Measurements from ENCODE around the gene ZFP69. TPM values are rescaled to one million over a fixed set of nuclear protein-coding genes. Genes with fewer than 3 reads are reported as not detected.
"Not testable (repeated sequence)": the region's sequence is repeated elsewhere in the genome, so short reads cannot be mapped to it uniquely, and the experiment has no call there.

The ZFP69 gene
- polyA plus RNA-seq, 1 experiment: 1.4 TPM

DNA sequence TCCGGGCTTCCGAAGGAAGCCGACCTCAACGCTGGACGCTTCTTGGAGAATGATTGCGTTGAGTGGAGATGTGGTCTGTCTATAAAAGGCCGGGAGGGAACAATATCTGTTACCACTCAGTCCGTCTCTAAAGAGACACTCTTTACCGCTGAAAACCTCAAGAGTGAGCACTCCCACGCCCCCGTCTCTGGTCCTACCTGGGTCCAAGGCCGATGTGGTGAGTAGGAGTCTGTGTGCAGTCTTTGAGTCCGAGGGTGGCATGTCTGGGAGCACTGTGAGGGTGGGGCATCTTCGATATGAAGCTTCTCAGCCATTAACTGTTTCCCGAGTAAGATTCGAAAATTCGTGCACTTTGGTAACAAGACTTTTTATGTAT lies 576 bp downstream of the ZFP69 start:
- no peak for TF ChIP-seq CTCF (IDR thresholded peaks at IDR 0.05; ENCODE audit: insufficient read depth, low read depth, low read length)
- no peaks in the 10 kb centered on the region; the same call in 1 of the 2 replicates for H3K36me3 ChIP-seq (ENCODE audit: control insufficient read depth, insufficient read depth, low read length)
- H3K27me3 ChIP-seq (ENCODE audit: control insufficient read depth, insufficient read depth, low read length): no peaks in the 10 kb centered on the region
- ChIA-PET POLR2A (no interaction called here), CTCF (interaction anchor here (0.6 kb wide), 1 partner anchor 26 kb away, joined by 3 read pairs; no protein-coding TSS in a partner anchor)
- no peak for DNase-seq (ENCODE audit: low read depth)
- H3K4me3 ChIP-seq (ENCODE audit: low read depth, low read length): peak overlapping the region; percentile 66

DNA sequence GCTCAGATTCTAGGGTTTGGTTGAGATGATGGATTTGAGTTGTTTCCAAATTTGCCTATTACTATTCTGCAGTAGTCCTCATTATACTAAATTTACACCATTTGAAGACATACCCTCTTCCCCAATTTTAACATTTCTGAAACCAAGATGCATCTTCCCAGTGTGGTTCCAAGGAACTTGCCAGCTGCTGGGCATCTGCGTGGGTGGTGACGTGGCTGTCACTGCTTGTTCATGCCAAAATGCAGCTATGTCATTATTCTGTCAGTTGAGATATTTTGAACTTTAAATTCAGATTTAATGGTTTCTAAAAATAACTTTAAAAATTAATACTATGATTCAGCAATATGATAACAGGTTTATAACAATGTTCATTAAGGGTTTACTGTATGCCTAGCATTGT lies 1.2 kb downstream of the ZFP69 start:
- no peak for DNase-seq (ENCODE audit: low read depth)
- POLR2A ChIA-PET: no interaction called here

GRCh38 chr1:40479156-40479555 lies 2.1 kb downstream of the ZFP69 start:
- Histone ChIP-seq H3K36me3 (ENCODE audit: control insufficient read depth, insufficient read depth, low read length) (no peaks in the 10 kb centered on the region; the same call in 1 of the 2 replicates), H3K27me3 (ENCODE audit: control insufficient read depth, insufficient read depth, low read length) (no peaks in the 10 kb centered on the region), H3K4me3 (ENCODE audit: low read depth, low read length) (no peak overlapping the region)
- TF ChIP-seq CTCF (IDR thresholded peaks at IDR 0.05; ENCODE audit: insufficient read depth, low read depth, low read length): no peak
- CTCF ChIA-PET: no interaction called here
- DNase-seq (ENCODE audit: low read depth): no peak
- POLR2A ChIA-PET: no interaction called here

More for the DNA sequence above, 1.2 kb downstream of the ZFP69 start:
- no peaks in the 10 kb centered on the region; the same call in 1 of the 2 replicates for H3K36me3 ChIP-seq (ENCODE audit: control insufficient read depth, insufficient read depth, low read length)
- TF ChIP-seq CTCF (IDR thresholded peaks at IDR 0.05; ENCODE audit: insufficient read depth, low read depth, low read length): no peak
- H3K27me3 ChIP-seq (ENCODE audit: control insufficient read depth, insufficient read depth, low read length): no peaks in the 10 kb centered on the region
- peak overlapping the region; percentile 66; the same call in 1 of the 2 replicates for H3K4me3 ChIP-seq (ENCODE audit: low read depth, low read length)
- CTCF ChIA-PET: interaction anchor here (0.6 kb wide), 1 partner anchor 27 kb away, joined by 3 read pairs; no protein-coding TSS in a partner anchor

DNA sequence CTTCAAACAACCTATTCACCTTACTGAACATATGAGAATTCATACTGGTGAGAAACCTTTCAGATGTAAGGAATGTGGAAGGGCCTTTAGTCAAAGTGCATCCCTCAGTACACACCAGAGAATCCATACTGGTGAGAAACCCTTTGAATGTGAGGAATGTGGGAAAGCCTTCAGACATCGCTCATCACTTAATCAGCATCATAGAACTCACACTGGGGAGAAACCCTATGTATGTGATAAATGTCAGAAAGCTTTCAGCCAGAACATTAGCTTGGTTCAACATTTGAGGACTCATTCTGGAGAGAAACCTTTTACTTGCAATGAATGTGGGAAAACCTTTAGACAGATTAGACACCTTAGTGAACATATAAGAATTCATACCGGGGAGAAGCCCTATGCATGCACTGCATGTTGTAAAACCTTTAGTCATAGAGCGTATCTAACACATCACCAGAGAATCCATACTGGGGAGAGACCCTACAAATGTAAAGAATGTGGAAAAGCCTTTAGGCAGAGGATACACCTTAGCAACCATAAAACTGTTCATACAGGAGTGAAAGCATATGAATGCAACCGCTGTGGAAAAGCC lies 18.3 kb downstream of the ZFP69 start:
- Histone ChIP-seq H3K36me3 (ENCODE audit: control insufficient read depth, insufficient read depth, low read length) (no peaks in the 10 kb centered on the region), H3K27me3 (ENCODE audit: control insufficient read depth, insufficient read depth, low read length) (no peaks in the 10 kb centered on the region), H3K4me3 (ENCODE audit: low read depth, low read length) (no peak overlapping the region)
- TF ChIP-seq CTCF (IDR thresholded peaks at IDR 0.05; ENCODE audit: insufficient read depth, low read depth, low read length): no peak
- POLR2A ChIA-PET: no interaction called here
- CTCF ChIA-PET: no interaction called here
- no peak for DNase-seq (ENCODE audit: low read depth)

- DNase-seq (ENCODE audit: low read depth); POLR2A ChIA-PET; H3K27me3 ChIP-seq (ENCODE audit: control insufficient read depth, insufficient read depth, low read length); H3K36me3 ChIP-seq (ENCODE audit: control insufficient read depth, insufficient read depth, low read length); H3K4me3 ChIP-seq (ENCODE audit: low read depth, low read length): not testable (repeated sequence)
- CTCF ChIA-PET: interaction anchor here (0.7 kb wide), 1 partner anchor 456 kb away, joined by 6 read pairs; no protein-coding TSS in a partner anchor
Measured at GRCh38 chr1:40502651-40503050, 25.6 kb downstream of the ZFP69 start.

GRCh38 chr1:40507973-40508372 lies 30.9 kb downstream of the ZFP69 start:
- no peak for DNase-seq (ENCODE audit: low read depth)
- ChIA-PET POLR2A (no interaction called here), CTCF (interaction anchor here (0.6 to 1.2 kb wide), 2 partner anchors 50 to 70 kb away, joined by 3 to 4 read pairs; no protein-coding TSS in a partner anchor)
- no peaks in the 10 kb centered on the region for H3K27me3 ChIP-seq (ENCODE audit: control insufficient read depth, insufficient read depth, low read length)
- H3K36me3 ChIP-seq (ENCODE audit: control insufficient read depth, insufficient read depth, low read length): no peaks in the 10 kb centered on the region
- TF ChIP-seq CTCF (IDR thresholded peaks at IDR 0.05; ENCODE audit: insufficient read depth, low read depth, low read length): no peak
- H3K4me3 ChIP-seq (ENCODE audit: low read depth, low read length): peak overlapping the region; percentile 66

Data from BJ (cell line).